Subcutaneous abdominal adipose tissue (tissue), 5 donors: ENCODE data around the gene ARRDC3.

Source experiments
- H3K27ac ChIP-seq: one replicate; pipeline ENCODE4 v1.7.0; 2013; ENCODE audit warnings: low read depth, mild to moderate bottlenecking, inconsistent platforms, low read length, moderate library complexity
- H3K27me3 ChIP-seq, 5 donors: one replicate each; pipeline ENCODE4 v1.7.0; 2013; ENCODE audit warnings: low read length in 5 of 5, inconsistent platforms in 1 of 5; ENCODE audit not compliant: control insufficient read depth in 5 of 5, insufficient read depth in 4 of 5
- H3K36me3 ChIP-seq, 5 donors: one replicate each; pipeline ENCODE4 v1.7.0; 2013; ENCODE audit warnings: low read length in 5 of 5; ENCODE audit not compliant: control insufficient read depth in 5 of 5, insufficient read depth in 5 of 5
- H3K4me1 ChIP-seq, 5 donors: one replicate each; pipeline ENCODE4 v1.7.0; 2013; ENCODE audit warnings: low read length in 5 of 5, mild to moderate bottlenecking in 3 of 5, moderate library complexity in 1 of 5; ENCODE audit not compliant: control insufficient read depth in 5 of 5, insufficient read depth in 5 of 5
- H3K4me3 ChIP-seq, 5 donors: one replicate each; pipeline ENCODE4 v1.7.0; 2013; ENCODE audit warnings: low read length in 5 of 5, low read depth in 1 of 5
- H3K9ac ChIP-seq, 5 donors: one replicate each; pipeline ENCODE4 v1.7.0; 2013; ENCODE audit warnings: low read length in 5 of 5, mild to moderate bottlenecking in 4 of 5, moderate library complexity in 3 of 5
- H3K9me3 ChIP-seq, 5 donors: one replicate each; pipeline ENCODE4 v1.7.0; 2013; ENCODE audit warnings: low read length in 5 of 5; ENCODE audit not compliant: control insufficient read depth in 5 of 5
- donor health status: healthy.
- donor health status: healthy.
- donor health status: healthy.
- donor health status: healthy.
- donor health status: healthy.

The ARRDC3 gene

DNA sequence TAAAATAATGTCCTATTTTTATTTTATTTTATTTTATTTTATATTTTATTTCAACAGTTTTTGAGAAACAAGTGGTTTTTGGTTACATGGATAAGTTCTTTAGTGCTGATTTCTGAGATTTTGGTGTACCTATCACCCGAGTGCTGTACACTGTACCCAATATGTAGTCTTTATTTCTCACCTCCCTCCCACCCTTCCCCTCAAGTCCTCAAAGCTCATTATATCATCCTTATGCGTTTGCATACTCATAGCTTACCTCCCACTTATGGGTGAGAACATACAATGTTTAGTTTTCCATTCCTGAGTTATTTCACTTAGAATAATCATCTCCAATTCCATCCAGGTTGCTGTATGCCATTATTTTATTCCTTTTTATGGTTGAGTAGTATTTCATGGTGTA is 63.5 kb downstream of the ARRDC3 start:
- Histone ChIP-seq H3K36me3 (no peaks in the 10 kb centered on the region), H3K27ac (no peak overlapping the region), H3K9me3 (no peaks in the 10 kb centered on the region), H3K4me1 (no peaks in the 10 kb centered on the region), H3K4me3 (no peak overlapping the region), H3K27me3 (no peaks in the 10 kb centered on the region), H3K9ac (no peak overlapping the region)

DNA sequence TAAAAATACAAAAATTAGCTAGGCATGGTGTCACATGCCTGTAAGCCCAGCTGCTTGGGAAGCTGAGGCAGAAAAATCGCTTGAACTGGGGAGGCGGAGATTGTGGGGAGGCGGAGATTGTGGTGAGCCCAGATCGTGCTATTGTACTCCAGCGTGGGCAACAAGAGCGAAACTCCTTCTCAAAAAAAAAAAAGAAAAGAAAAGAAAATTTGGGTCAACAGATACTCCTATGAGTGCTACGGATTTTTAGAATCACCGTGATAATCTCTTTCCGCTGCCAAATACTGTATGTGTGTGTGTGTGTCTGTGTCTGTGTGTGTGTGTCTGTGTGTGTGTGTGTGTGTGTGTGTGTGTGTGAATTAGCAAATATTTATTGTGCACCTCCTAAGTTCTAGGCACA is 64.4 kb downstream of the ARRDC3 start:
- H3K36me3 ChIP-seq = no peaks in the 10 kb centered on the region
- H3K9me3 ChIP-seq = no peaks in the 10 kb centered on the region
- H3K4me1 ChIP-seq = peaks cover 3 to 6% (median 5%) of the 10 kb centered on the region in 5 donors
- no peaks in the 10 kb centered on the region for H3K27me3 ChIP-seq
- H3K27ac ChIP-seq = no peak overlapping the region
- no peak overlapping the region for H3K9ac ChIP-seq
- H3K4me3 ChIP-seq = no peak overlapping the region
